Measurements from ENCODE around the gene SDR42E2. TPM values are rescaled to one million over a fixed set of nuclear protein-coding genes. Genes with fewer than 3 reads are reported as not detected.
"Not testable (repeated sequence)": the region's sequence is repeated elsewhere in the genome, so short reads cannot be mapped to it uniquely, and the experiment has no call there.

Gene SDR42E2
- total RNA-seq, 1 donor from 2014 or later: not detected

DNA sequence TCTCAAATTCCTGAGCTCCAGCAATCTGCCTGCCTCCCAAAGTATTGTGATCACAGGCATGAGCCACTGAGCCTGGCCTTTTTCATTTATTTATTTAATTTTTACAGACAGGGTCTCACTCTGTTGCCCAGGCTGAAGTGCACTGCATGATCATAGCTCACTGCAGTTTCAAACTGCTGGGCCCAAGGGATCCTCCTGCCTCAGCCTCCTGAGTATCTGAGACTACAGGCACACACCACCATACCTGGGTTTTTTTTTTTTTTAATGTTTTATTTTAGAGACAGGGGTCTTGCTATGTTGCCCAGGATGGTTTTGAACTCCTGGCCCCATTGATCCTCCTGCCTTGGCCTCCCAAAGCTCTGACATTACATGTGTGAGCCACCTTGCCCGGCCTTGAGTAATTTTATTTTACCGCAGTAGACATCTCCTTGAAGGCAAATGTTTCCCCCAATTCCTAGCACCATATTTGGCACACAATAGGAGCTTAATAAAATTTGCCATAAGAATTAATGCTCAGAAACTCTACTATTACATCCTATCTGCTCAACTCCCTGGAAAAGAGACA is 41.9 kb downstream of the SDR42E2 start:
- ATAC-seq (no peak), DNase-seq (ENCODE audit: missing footprints) (no peak)
- intact Hi-C loops (cut with DNase I): no loop called here

DNA sequence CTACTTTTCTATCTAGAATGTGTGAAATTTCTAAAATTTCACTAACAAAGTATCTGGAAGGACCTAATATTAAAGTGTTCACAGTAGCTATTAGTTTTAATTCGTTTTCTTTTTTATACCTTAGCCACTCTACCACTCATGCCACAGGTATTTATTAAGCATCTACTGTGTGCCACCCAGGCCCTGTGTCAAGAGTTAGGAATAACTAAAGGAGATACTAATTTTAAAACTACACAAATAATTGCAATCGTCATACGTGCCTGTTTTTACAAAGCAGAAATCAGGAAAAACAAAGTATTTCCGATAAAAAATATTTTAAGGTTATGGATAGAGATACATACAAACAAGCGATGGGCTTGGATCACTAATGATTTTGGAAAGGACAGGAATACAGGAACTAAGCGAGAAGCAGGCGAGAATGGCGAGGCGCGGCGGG is 43.3 kb downstream of the SDR42E2 start:
- DNase-seq (ENCODE audit: missing footprints) (no peak), ATAC-seq (no peak)
- intact Hi-C loops (cut with DNase I): loop anchor here (1.0 to 2.0 kb wide), 3 partner anchors 19 to 92 kb away; partner anchors contain the start of gene POLR3E

DNA sequence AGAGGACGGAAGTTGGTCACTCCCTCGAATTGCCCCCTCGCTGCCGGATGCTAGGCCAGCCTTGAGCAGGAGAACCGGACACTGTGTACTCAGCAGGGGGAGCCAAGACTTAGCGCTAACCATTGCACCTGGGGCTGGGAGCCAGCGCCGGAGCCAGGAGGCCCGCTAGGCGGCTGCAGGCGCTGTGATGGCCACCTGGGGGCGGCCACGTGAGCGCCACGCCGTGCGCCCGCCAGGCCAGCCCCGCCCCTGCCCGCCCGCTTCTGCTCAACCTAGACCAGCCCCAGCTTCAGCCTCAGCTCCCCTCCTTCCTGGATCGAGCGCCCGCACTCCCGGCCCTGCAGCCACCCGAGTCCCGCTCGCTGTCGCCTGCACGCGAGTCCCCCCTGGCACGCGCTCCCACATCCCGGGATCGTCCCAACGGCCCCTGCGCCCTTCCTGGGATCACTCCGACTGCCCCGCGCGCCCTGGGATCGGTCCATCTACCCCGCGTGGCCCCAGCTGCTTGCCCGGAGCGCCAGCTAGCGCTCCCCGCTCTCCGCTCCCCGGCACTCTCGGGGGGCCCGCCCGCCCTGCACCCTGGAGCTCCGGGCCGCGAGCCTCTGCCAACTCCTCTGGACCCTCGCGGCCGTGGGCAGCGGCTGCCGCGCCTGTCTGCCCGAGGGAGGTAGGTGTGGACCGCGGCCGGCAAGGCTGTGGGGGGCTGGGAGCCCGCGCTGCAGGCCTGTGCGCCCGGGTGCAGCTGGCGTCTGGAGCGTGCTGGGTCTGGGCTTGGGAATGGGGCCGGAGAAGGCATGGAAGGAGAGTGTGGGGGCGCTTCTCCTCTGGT is 43.9 kb downstream of the SDR42E2 start, which contains the start of gene EEF2K:
Gene EEF2K (plus strand): TSS at position 266 of the 829 bp plus-strand sequence. CDS start 19,452 bp downstream, outside the sequence.
- ATAC-seq (peak; percentile 94), DNase-seq (ENCODE audit: missing footprints) (peak; percentile 94)
- intact Hi-C loops (cut with DNase I): loop anchor here (1.0 to 2.0 kb wide), 3 partner anchors 19 to 91 kb away; partner anchors contain the start of gene POLR3E

DNA sequence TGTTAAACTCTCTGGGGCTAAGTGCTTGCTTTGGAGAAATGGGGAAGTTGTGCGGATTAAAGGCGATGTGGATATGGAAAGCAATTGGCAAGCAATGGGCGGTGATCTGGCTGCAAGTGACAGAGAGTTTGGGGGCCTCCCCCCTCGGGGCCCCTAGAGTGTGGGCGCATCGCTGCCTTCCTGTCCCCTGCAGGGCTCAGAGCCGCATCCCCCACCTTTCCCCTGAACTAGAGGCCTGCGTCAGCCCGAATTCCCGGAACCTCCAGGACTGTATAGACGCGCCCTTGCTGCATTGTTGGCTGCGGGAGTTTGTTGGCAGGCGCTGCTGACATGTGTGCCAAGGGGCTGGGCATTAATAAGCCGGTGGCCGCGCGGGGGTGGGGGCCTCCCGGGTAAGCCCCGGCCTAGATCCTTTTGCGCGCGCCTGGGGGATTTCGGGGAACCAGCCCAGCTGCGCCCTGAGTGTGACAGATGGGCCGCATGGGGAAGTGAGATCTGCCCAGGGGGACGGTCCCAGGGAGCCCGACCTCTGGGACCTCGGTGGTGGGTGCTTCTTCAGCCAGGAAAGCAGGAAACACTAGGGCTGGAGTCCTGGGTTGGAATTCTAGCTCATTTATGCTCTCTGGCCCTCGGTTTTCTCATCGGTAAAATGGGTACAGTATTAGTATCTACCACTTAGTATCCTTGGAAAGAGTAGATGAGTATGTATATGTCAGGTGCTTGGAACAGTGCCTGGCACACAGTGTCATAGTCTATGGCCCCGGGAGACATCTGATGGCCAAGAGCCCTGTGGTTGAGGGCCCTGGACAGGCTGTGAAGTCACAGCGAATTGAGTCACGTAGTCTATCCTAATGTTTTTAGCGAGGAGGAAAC is 44.8 kb downstream of the SDR42E2 start:
- intact Hi-C loops (cut with DNase I): loop anchor here (1.0 to 2.0 kb wide), 3 partner anchors 18 to 90 kb away; partner anchors contain the start of gene POLR3E
- ATAC-seq: peak; percentile 74
- peak; percentile 94 for DNase-seq (ENCODE audit: missing footprints)

DNA sequence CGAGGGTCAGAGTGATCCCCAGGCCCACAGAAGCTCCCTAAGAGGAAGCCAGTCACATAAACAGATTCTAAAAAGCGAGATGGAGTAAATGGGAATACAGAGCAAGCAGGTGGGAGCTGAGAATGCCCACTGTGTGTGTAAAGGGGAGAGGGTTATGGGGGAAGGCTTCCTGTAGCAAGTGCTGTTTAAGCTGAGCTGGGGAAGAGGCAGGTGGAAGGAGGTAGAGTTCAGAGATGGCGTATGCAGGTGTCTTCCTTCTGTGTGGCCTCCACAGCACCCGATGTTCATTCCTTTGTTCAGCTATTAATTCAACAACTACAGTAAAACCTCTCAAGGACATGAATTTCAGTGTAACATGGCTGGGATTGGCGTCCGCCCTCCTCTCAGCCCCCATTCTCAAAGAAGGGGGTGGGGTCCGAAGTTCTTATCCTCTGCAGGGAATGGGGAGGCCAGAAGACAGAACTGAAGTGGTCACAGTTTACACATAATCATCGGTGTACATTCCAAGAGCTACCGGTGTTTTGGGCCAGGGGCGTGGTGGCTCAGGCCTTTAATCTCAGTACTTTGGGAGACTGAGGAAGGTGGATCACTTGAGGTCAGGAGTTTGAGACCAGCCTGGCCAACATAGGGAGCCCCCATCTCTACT is 45.5 kb downstream of the SDR42E2 start:
- intact Hi-C loops (cut with DNase I): loop anchor here (2.0 kb wide), 1 partner anchor 17 kb away; no protein-coding TSS in a partner anchor
- ATAC-seq (no peak), DNase-seq (ENCODE audit: missing footprints) (no peak)

DNA sequence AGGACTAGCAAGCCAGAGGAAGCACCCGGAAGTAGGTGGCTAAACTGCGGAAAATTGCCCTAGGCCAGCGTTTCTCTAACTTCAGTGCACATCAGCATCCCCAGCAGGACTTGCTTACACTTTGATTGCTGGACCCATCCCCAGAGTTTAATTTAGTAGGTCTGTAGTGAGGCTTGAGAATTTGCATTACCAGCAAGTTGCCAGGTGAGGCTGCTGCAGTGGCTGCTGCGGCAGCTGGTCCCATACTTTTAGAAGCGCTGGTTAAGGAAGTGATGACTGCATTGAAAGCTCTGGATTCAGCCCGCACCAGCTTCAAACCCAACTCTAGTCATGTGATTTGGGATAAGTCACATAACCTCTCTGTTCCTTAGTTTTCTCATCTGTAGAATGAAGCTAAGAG is 48.0 kb downstream of the SDR42E2 start:
- DNase-seq (ENCODE audit: missing footprints) (no peak), ATAC-seq (no peak)
- intact Hi-C loops (cut with DNase I): no loop called here

DNA sequence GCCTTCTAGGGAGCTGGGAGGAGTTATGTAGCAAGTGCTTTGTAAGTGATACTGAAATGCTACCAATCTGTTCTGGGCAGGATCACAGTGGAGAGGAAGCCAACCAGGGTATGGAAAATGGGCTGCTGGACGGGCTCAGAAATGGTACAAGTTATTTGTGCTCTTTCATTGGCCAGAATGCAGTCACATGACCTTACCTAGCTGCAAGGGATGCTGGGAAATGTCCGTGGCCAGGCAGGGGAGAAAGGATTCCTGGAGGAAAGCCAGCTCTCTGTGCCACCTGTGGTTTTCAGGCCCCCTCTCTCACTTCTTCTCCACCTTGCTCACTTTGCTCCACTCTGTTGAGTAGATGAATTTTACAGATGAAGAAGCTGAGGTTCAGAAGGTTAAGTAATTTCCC is 48.5 kb downstream of the SDR42E2 start:
- DNase-seq (ENCODE audit: missing footprints) (no peak), ATAC-seq (no peak)
- intact Hi-C loops (cut with DNase I): no loop called here

DNA sequence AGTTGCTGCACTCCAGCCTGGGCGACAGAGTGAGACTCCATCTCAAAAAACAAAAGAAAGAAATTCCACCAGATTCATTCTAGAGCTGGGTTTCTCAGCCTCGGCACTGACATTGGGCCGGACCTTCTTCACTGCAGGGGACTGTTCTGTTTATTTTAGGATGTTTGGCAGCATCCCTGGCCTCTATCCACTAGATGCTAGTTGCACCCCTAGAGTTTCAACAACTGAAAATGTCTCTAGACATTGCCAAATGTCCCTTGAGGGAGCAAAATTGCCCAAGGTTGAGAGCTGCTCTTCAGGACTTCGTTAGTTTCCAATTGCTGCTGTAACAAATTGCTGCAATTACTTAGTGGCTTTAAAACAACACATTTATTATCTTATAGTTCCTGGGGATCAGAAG is 50.9 kb downstream of the SDR42E2 start:
- DNase-seq (ENCODE audit: missing footprints) (no peak), ATAC-seq (no peak)
- intact Hi-C loops (cut with DNase I): no loop called here

DNA sequence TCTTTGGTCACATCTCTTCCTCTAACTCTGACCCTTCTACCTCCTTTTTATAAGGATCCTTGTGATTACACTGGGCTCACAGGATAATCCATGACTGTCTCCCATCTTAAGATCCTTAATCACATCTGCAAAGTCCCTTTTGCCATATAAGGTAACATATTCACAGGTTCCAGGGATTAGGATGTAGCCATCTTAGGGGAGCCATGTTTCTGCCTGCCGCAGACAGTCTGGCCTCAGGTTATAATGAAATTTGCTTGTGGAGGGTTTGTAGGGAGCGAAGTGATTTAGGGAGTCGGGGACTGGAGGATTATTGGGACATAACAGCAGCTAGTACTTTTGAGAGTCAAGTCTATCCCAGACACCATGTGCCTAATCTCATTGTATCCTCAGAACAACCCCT is 51.5 kb downstream of the SDR42E2 start:
- no peak for ATAC-seq
- DNase-seq (ENCODE audit: missing footprints): no peak
- intact Hi-C loops (cut with DNase I): no loop called here

DNA sequence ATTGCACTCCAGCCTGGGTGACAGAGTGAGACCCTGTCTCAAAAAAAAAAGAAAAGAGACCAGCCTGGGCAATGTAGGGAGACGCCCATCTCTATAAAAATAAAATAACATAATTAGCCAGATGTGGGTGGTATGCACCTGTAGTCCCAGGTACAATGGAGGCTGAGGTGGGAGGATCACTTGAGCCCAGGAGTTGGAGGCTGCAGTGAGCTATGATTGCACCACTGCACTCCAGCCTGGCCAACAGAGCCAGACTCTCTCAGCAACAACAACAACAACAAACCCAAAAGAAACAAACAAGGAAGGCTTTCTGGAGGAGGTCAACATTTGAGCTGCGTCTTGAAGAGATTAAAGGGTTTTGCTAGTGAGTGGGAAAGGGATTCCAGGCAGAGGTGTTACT is 52.1 kb downstream of the SDR42E2 start:
- no peak for ATAC-seq
- intact Hi-C loops (cut with DNase I): no loop called here
- DNase-seq (ENCODE audit: missing footprints): no peak

DNA sequence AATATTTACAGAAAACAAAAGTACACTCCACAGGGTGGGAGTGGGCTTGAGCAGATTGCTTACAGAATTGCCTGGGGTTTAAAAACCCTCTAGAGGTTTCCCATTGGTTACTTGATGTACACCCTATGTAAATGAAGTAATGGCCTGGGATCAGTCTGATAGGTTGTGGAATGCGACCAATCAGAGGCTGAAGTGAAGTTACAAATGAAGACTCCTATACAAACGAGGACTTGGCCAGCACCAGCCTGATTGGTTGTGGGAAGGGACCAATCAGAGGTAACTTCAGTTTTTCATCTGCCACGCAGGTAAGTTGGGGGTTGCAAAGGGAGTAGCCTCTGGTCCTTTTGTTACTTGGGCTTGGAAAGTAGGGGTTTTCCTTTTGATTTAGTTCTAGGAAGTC is 52.6 kb downstream of the SDR42E2 start:
- intact Hi-C loops (cut with DNase I): no loop called here
- ATAC-seq (no peak), DNase-seq (ENCODE audit: missing footprints) (no peak)

DNA sequence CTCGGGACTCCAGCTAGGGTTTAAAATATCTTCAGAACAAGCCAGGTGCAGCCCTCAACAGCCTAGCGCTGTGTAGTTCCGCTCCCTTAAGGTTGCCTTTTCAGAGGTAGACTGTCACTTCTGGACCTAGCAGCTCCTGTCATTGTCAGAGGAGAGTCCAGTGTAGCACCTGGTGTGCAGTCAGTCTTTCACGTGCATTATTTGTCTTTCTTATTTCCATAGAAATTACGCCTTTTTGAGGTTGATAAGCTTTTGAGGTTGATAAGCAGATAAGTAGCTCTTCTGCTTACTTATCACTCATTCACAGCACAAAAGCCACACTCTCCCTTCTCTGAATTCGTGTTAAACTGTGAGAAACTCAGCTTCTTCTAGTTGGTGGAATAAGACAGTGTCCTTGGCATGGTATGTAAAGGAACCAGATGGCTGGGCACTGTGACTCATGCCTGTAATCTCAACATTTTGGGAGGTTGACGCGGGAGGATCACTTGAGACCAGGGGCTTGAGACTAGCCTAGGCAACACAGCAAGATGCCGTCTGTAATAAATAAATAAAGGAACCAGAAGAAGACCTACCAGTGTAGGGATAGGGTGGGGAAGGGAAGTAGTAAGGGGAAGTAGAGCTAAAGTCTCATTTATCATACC is 54.0 kb downstream of the SDR42E2 start:
- intact Hi-C loops (cut with DNase I): no loop called here
- ATAC-seq: no peak
- no peak for DNase-seq (ENCODE audit: missing footprints)

DNA sequence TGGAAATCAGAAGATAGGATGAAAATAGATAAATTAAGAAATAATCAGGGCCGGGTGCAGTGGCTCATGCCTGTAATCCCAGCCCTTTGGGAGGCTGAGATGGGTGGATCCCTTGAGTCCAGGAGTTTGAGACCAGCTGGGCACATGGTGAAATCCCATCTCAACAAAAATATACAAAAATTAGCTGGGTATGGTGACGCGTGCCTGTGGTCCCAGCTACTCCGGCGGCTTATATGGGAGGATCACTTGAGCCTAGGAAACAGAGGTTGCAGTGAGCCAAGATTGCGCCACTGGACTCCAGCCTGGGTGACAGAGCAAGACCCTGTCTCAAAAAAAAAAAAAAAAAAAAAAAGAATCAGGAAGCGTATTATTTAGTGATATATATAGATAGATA is 54.5 kb downstream of the SDR42E2 start:
- ATAC-seq; intact Hi-C loops (cut with DNase I): not testable (repeated sequence)

DNA sequence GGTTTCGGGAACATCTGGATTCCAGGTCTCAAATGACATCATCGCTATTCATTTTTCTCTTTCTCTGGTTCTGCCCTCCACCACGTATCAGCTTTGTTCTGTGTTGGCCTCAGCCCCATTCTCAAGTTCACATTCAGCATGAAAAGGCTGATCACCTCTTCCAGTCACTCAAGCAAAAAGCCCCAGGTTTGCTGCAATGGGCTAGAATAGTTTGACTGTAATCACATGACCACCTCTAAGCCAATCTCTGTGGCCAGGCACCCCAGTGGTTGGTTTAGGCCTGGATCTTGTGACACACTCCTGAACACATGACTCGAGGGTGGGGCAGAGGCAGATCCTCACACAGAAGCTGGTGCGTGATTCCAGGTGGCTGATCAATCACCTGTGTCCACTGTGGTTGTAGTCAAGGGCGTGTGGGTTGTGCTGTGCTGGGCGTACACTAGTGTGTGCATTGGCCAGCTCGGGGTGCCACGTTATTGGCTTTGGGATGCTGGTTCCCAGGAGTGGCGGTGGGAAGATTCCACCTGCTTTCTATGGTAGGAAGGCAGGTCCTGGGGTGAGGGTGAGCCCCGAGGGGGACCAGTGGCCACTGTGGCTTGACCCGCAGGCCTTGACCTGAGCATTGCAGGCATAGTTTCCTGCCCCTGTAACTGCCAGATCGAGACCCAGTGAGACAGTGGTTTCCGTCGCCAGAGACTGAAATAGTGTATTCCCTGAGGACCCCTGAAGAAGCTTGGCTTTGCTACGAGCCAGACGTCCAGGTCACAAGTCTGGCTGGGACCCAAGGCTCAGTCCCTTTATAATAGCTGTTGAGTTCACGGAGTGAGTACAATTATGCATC is 55.8 kb downstream of the SDR42E2 start:
- intact Hi-C loops (cut with DNase I): no loop called here
- DNase-seq (ENCODE audit: missing footprints): no peak
- no peak for ATAC-seq

More for the DNA sequence above, 54.5 kb downstream of the SDR42E2 start:
- DNase-seq (ENCODE audit: missing footprints): not testable (repeated sequence)

DNA sequence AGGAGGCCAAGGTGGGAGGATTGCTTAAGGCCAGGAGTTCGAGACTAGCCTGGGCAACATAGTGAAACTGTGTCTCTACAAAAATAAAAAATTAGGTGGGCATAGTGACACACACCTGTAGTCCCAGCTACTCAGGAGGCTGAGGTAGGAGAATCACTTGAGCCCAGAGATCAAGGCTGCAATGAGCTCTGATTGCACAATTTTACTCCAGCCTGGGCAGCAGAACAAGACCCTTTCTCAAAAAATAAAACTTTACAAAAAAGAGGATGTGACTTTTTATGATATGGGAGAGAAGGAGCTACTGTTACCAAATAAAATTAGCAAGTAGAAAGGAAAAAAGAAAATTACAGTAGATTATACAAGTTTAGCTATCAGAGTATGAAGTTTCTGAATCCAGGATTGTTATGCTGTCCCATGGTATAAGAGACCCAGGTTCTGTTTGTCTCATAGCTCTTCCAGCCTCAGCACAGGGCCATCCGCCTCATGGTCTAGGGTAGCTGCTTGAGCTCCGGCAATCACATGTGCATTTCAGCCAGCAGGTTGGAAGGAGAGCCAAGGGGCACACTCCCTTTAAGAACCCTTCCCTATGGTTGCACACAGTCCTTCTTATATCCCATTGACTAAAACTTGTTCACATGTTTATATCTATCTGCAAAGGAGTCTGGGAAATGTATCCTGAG is 57.2 kb downstream of the SDR42E2 start:
- intact Hi-C loops (cut with DNase I): no loop called here
- DNase-seq (ENCODE audit: missing footprints) (no peak), ATAC-seq (peak; percentile 4)

DNA sequence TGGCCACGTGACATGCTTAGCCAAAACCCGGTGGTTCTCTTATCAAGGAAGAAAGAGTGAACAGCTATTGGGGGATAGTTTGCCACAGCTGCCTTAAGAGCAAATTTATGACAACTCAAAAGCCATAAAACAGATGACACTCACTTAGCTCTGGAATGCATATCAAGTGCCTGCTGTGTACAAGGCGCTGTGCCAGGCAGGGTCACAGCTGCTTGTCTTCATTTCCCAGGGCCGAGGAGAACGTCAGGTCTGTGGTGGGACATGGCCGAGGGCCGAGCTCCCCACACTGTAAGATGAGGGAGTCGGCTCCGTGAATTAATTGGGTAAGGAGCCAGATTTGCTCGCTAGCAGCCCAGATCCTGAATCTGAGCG is 57.7 kb downstream of the SDR42E2 start:
- peak; percentile 87 for ATAC-seq
- intact Hi-C loops (cut with DNase I): no loop called here
- DNase-seq (ENCODE audit: missing footprints): peak; percentile 85

DNA sequence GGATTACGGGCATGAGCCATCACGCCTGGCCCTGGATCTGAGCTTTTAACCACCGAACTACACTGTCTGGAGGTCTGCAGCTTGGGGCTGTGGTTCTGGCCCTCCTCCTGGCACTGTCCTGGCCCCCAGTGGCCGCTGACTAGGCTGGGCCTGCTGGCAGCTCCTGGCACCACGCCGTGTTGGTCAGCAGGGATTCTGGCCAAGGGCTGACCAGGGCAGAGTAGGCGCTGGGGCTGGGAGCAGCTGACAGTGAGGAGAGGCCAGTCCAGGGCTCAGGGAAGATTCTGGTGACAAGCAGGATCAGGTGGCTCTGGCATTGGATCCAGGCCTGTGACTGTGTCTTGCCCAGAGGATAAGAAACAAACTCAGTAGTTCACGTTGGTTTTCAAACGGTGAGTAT is 58.4 kb downstream of the SDR42E2 start:
- DNase-seq (ENCODE audit: missing footprints) (no peak), ATAC-seq (peak; percentile 46)
- intact Hi-C loops (cut with DNase I): no loop called here

Data from Right ventricle myocardium inferior (tissue), 1 donor.